ENCODE results near the gene PRR23E.

GRCh38 chr3:127149621-127150310, 43.2 kb upstream of the PRR23E start:
- TF ChIP-seq CEBPB (IDR thresholded peaks at IDR 0.05) = no peak
- TF ChIP-seq EP300 (IDR thresholded peaks at IDR 0.05; ENCODE audit: borderline replicate concordance) = no peak
- no peak for TF ChIP-seq USF1 (IDR thresholded peaks at IDR 0.05)
- no peak for TF ChIP-seq FOXM1 (IDR thresholded peaks at IDR 0.05; ENCODE audit: borderline replicate concordance, low read depth)
- TF ChIP-seq MAX (IDR thresholded peaks at IDR 0.05) = no peak
- TF ChIP-seq RAD21 (IDR thresholded peaks at IDR 0.05; ENCODE audit: low read depth) = no peak
- no peak for TF ChIP-seq TAF1 (IDR thresholded peaks at IDR 0.05; ENCODE audit: low read depth)
